SU-DHL-6 (cell line): ENCODE results near the gene SLC25A29.

Source experiments
- CTCF ChIP-seq: fragments of 200-600 bp; sonication (generic); IDR thresholded peaks from one replicate; pipeline ENCODE4 v1.5.1; 2017; ENCODE audit warnings: antibody characterized with exemption, mild to moderate bottlenecking, low read length, moderate library complexity; ENCODE audit not compliant: insufficient read depth, poor library complexity, severe bottlenecking
- EZH2phosphoT487 ChIP-seq: fragments of 200-600 bp; sonication (generic), shearing (Covaris generic); conservative IDR thresholded peaks from 2 replicates; pipeline ENCODE4 v1.6.1; 2018; ENCODE audit warnings: mild to moderate bottlenecking, antibody characterized with exemption, low read length, moderate library complexity, mixed read lengths

GRCh38 chr14:100298551-100299237 lies 7.5 kb downstream of the SLC25A29 start:
- TF ChIP-seq CTCF: no peak
- TF ChIP-seq EZH2phosphoT487: no peak
